OCI-LY3 (cell line): ENCODE data around the gene HS6ST2.
A peak's percentile ranks its signal among the peaks of the same experiment; 100 is the strongest.

Source experiments
- H2AFZ ChIP-seq: fragments of 200-600, 300-600 bp; shearing (Covaris generic); 2 replicates; pipeline ENCODE4 v1.6.0; 2014; ENCODE audit warnings: antibody characterized with exemption, low read depth, low read length
- H3K27ac ChIP-seq: fragments of 200-600, 300-600 bp; sonication (generic); 2 replicates; pipeline ENCODE4 v1.5.1; 2014; ENCODE audit warnings: mild to moderate bottlenecking, low read length, moderate library complexity, mixed read lengths
- H3K27me3 ChIP-seq: fragments of 200-600, 300-600 bp; sonication (generic); 2 replicates; pipeline ENCODE4 v1.6.1; 2014; ENCODE audit warnings: low read depth, low read length, mixed read lengths
- H3K36me3 ChIP-seq: fragments of 200-600, 300-600 bp; sonication (generic); replicated peaks from 2 replicates; pipeline ENCODE3; 2014; ENCODE audit warnings: low read depth, low read length, mixed read lengths
- H3K4me1 ChIP-seq: fragments of 300-600, 200-600 bp; sonication (generic); 2 replicates; pipeline ENCODE4 v1.6.1; 2014; ENCODE audit warnings: low read length, mixed read lengths
- H3K4me2 ChIP-seq: fragments of 200-600, 300-600 bp; sonication (generic); 2 replicates; pipeline ENCODE4 v1.6.1; 2014; ENCODE audit warnings: low read length, mixed read lengths
- H3K4me3 ChIP-seq: fragments of 300-600, 200-600 bp; sonication (generic); 2 replicates; pipeline ENCODE4 v1.5.1; 2014; ENCODE audit warnings: antibody characterized with exemption, mild to moderate bottlenecking, low read length, moderate library complexity
- H3K79me2 ChIP-seq: fragments of 300-600, 200-600 bp; shearing (Covaris generic); 2 replicates; pipeline ENCODE4 v1.6.1; 2014; ENCODE audit warnings: mild to moderate bottlenecking, low read length, mixed read lengths
- H3K9ac ChIP-seq: fragments of 300-600, 200-600 bp; shearing (Covaris generic); 2 replicates; pipeline ENCODE4 v1.6.0; 2014; ENCODE audit warnings: mild to moderate bottlenecking, low read length, moderate library complexity
- H3K9me3 ChIP-seq: fragments of 200-600, 300-600 bp; shearing (Covaris generic); 2 replicates; pipeline ENCODE4 v1.6.1; 2014; ENCODE audit warnings: low read length, mixed read lengths; ENCODE audit not compliant: insufficient read depth
- H4K20me1 ChIP-seq: fragments of 200-600, 300-600 bp; sonication (generic); 2 replicates; pipeline ENCODE4 v1.6.1; 2016; ENCODE audit warnings: low read length, mixed read lengths; ENCODE audit not compliant: insufficient read depth
- CTCF ChIP-seq: fragments of 200-600, 300-600 bp; sonication (generic); IDR thresholded peaks from 2 replicates; pipeline ENCODE4 v1.5.1; 2014; ENCODE audit warnings: antibody characterized with exemption, low read length, low read depth
- EZH2phosphoT487 ChIP-seq: fragments of 200-600 bp; shearing (Covaris generic); IDR thresholded peaks from 2 replicates; pipeline ENCODE4 v1.6.1; 2018; ENCODE audit warnings: antibody characterized with exemption, mixed run types, low read depth

HS6ST2 gene

GRCh38 chrX:132692066-132692465 lies 266.4 kb downstream of the HS6ST2 start:
- no peaks in the 10 kb centered on the region for H3K79me2 ChIP-seq
- no peak overlapping the region for H3K4me3 ChIP-seq
- H2AFZ ChIP-seq, result no peak overlapping the region
- TF ChIP-seq EZH2phosphoT487, result no peak
- no peak for TF ChIP-seq CTCF
- no peaks in the 10 kb centered on the region for H3K9me3 ChIP-seq
- H3K36me3 ChIP-seq, result no peaks in the 10 kb centered on the region
- H4K20me1 ChIP-seq, result no peaks in the 10 kb centered on the region
- H3K27me3 ChIP-seq, result no peaks in the 10 kb centered on the region
- H3K27ac ChIP-seq, result no peak overlapping the region
- no peak overlapping the region for H3K4me2 ChIP-seq
- no peaks in the 10 kb centered on the region for H3K4me1 ChIP-seq
- H3K9ac ChIP-seq, result no peak overlapping the region

GRCh38 chrX:132689612-132690563 lies 268.5 kb downstream of the HS6ST2 start:
- no peaks in the 10 kb centered on the region for H3K9me3 ChIP-seq
- TF ChIP-seq EZH2phosphoT487, result no peak
- no peak for TF ChIP-seq CTCF
- no peak overlapping the region for H3K9ac ChIP-seq
- H3K4me2 ChIP-seq, result no peak overlapping the region
- no peaks in the 10 kb centered on the region for H3K4me1 ChIP-seq
- no peak overlapping the region for H2AFZ ChIP-seq
- no peaks in the 10 kb centered on the region for H3K27me3 ChIP-seq
- no peak overlapping the region for H3K27ac ChIP-seq
- no peak overlapping the region for H3K4me3 ChIP-seq
- no peaks in the 10 kb centered on the region for H3K79me2 ChIP-seq
- no peaks in the 10 kb centered on the region for H3K36me3 ChIP-seq
- no peaks in the 10 kb centered on the region for H4K20me1 ChIP-seq

GRCh38 chrX:132685276-132685675 lies 273.2 kb downstream of the HS6ST2 start:
- Histone ChIP-seq H3K9me3 (no peaks in the 10 kb centered on the region), H3K27ac (no peak overlapping the region), H3K4me2 (no peak overlapping the region), H3K36me3 (no peaks in the 10 kb centered on the region), H4K20me1 (no peaks in the 10 kb centered on the region), H3K4me3 (no peak overlapping the region), H3K79me2 (no peaks in the 10 kb centered on the region), H3K9ac (no peak overlapping the region), H2AFZ (no peak overlapping the region), H3K27me3 (no peaks in the 10 kb centered on the region), H3K4me1 (no peaks in the 10 kb centered on the region)
- TF ChIP-seq CTCF (no peak), EZH2phosphoT487 (no peak)

GRCh38 chrX:132677233-132677716 lies 281.2 kb downstream of the HS6ST2 start:
- no peaks in the 10 kb centered on the region for H4K20me1 ChIP-seq
- H3K79me2 ChIP-seq, result no peaks in the 10 kb centered on the region
- H3K4me3 ChIP-seq, result peak overlapping the region; percentile 40; the same call in 1 of the 2 replicates
- H3K9ac ChIP-seq, result no peak overlapping the region
- H3K4me2 ChIP-seq, result peak overlapping the region; percentile 62
- no peaks in the 10 kb centered on the region for H3K27me3 ChIP-seq
- no peak overlapping the region for H2AFZ ChIP-seq
- H3K9me3 ChIP-seq, result no peaks in the 10 kb centered on the region
- no peak for TF ChIP-seq EZH2phosphoT487
- TF ChIP-seq CTCF, result no peak
- no peaks in the 10 kb centered on the region for H3K36me3 ChIP-seq
- H3K27ac ChIP-seq, result no peak overlapping the region
- H3K4me1 ChIP-seq, result peaks cover 9% of the 10 kb centered on the region; the same call in 1 of the 2 replicates
